Activated T-cell treated with anti-CD3 and anti-CD28 coated beads, Interleukin-2, amount 50 U/mL, for 72 hours (primary cell): ENCODE results near the gene DHRS12. TPM values are rescaled to one million over a fixed set of nuclear protein-coding genes. Genes with fewer than 3 reads are reported as not detected.

ENCODE experiments used
- ATAC-seq, 2 donors: fragments of 150-1000 bp; cut with Tn5 transposase; replicated peaks in 1 of 2; 2 replicates each; pipeline ENCODE4 v1.10.0; 2021; ENCODE audit warnings: moderate library complexity in 2 of 2, mild to moderate bottlenecking in 1 of 2
- DNase-seq, 2 donors: peaks; one replicate each; pipeline ENCODE4 v3.0.0; 2021 to 2022; ENCODE audit warnings: mixed read lengths in 1 of 2
- H3K27ac Mint-ChIP-seq: one replicate; pipeline ENCODE4 v1.8.0; 2022; ENCODE audit warnings: mild to moderate bottlenecking, moderate library complexity, mixed read lengths
- H3K27me3 Mint-ChIP-seq: one replicate; pipeline ENCODE4 v1.8.0; 2022; ENCODE audit warnings: low read depth, mixed read lengths
- H3K36me3 Mint-ChIP-seq, 2 donors: one replicate each; pipeline ENCODE4 v1.8.0; 2022; ENCODE audit warnings: mixed read lengths in 2 of 2, mild to moderate bottlenecking in 1 of 2; ENCODE audit not compliant: insufficient read depth in 2 of 2
- H3K4me1 Mint-ChIP-seq: one replicate; pipeline ENCODE4 v1.8.0; 2022; ENCODE audit warnings: low read depth, mixed read lengths
- H3K4me3 Mint-ChIP-seq, 2 donors: one replicate each; pipeline ENCODE4 v1.8.0; 2022; ENCODE audit warnings: mild to moderate bottlenecking in 2 of 2, mixed read lengths in 2 of 2, moderate library complexity in 2 of 2
- H3K9me3 Mint-ChIP-seq, 2 donors: one replicate each; pipeline ENCODE4 v1.8.0; 2022; ENCODE audit warnings: mixed read lengths in 2 of 2
- total RNA-seq, 2 donors: library from RNA; stranded (reverse); gene quantifications; one replicate each; pipeline ENCODE4 v1.2.3, GENCODE V29; 2022

Gene DHRS12
- total RNA-seq, 2 donors from 2014 or later: 8.0 to 8.5 TPM

- H3K4me3 Mint-ChIP-seq: peak overlapping the region; percentile 71 to 84
- ATAC-seq (no peak), DNase-seq (no peak)
- H3K4me1 Mint-ChIP-seq: peaks cover 99% of the 10 kb centered on the region
- no peaks in the 10 kb centered on the region for H3K9me3 Mint-ChIP-seq
- H3K36me3 Mint-ChIP-seq: no peaks in the 10 kb centered on the region
- no peak overlapping the region for H3K27ac Mint-ChIP-seq
- H3K27me3 Mint-ChIP-seq: no peaks in the 10 kb centered on the region
Observed at GRCh38 chr13:51823359-51823758, 19.4 kb upstream of the DHRS12 start.

- ATAC-seq: peak; percentile 49 to 59
- peak overlapping the region; percentile 71 to 84 for H3K4me3 Mint-ChIP-seq
- no peaks in the 10 kb centered on the region for H3K27me3 Mint-ChIP-seq
- H3K9me3 Mint-ChIP-seq: no peaks in the 10 kb centered on the region
- peak overlapping the region; percentile 18 for H3K27ac Mint-ChIP-seq
- H3K4me1 Mint-ChIP-seq: peaks cover 97% of the 10 kb centered on the region
- H3K36me3 Mint-ChIP-seq: no peaks in the 10 kb centered on the region
- peak in 1 of 2 donors; percentile 41 for DNase-seq
Observed at GRCh38 chr13:51822106-51822815, 18.3 kb upstream of the DHRS12 start.

GRCh38 chr13:51821606-51822005 lies 17.6 kb upstream of the DHRS12 start:
- H3K27me3 Mint-ChIP-seq: no peaks in the 10 kb centered on the region
- H3K36me3 Mint-ChIP-seq: no peaks in the 10 kb centered on the region
- ATAC-seq (peak in 1 of 2 donors; percentile 17), DNase-seq (no peak)
- H3K4me3 Mint-ChIP-seq: peak overlapping the region; percentile 71 to 84
- no peak overlapping the region for H3K27ac Mint-ChIP-seq
- peaks cover 97% of the 10 kb centered on the region for H3K4me1 Mint-ChIP-seq
- H3K9me3 Mint-ChIP-seq: no peaks in the 10 kb centered on the region

GRCh38 chr13:51820016-51820597 lies 16.1 kb upstream of the DHRS12 start:
- no peaks in the 10 kb centered on the region for H3K27me3 Mint-ChIP-seq
- peaks cover 92% of the 10 kb centered on the region for H3K4me1 Mint-ChIP-seq
- DNase-seq (no peak), ATAC-seq (no peak)
- H3K36me3 Mint-ChIP-seq: no peaks in the 10 kb centered on the region
- no peaks in the 10 kb centered on the region for H3K9me3 Mint-ChIP-seq
- peak overlapping the region; percentile 89 for H3K27ac Mint-ChIP-seq
- peak overlapping the region; percentile 71 to 84 for H3K4me3 Mint-ChIP-seq

GRCh38 chr13:51819544-51819943 lies 15.6 kb upstream of the DHRS12 start:
- Mint-ChIP-seq H3K9me3 (no peaks in the 10 kb centered on the region), H3K4me3 (peak overlapping the region; percentile 71 to 84), H3K27me3 (no peaks in the 10 kb centered on the region), H3K27ac (peak overlapping the region; percentile 89), H3K4me1 (peaks cover 93% of the 10 kb centered on the region), H3K36me3 (no peaks in the 10 kb centered on the region)
- ATAC-seq: no peak
- DNase-seq: no peak

GRCh38 chr13:51818781-51819511 lies 15.0 kb upstream of the DHRS12 start:
- no peaks in the 10 kb centered on the region for H3K36me3 Mint-ChIP-seq
- ATAC-seq: peak; percentile 44 to 56
- no peaks in the 10 kb centered on the region for H3K27me3 Mint-ChIP-seq
- H3K4me3 Mint-ChIP-seq: peak overlapping the region; percentile 71 to 84
- peak overlapping the region; percentile 89 for H3K27ac Mint-ChIP-seq
- DNase-seq: peak; percentile 55 to 59
- H3K9me3 Mint-ChIP-seq: no peaks in the 10 kb centered on the region
- H3K4me1 Mint-ChIP-seq: peaks cover 92% of the 10 kb centered on the region

- peaks cover 91% of the 10 kb centered on the region for H3K4me1 Mint-ChIP-seq
- peak overlapping the region; percentile 53 to 84 for H3K4me3 Mint-ChIP-seq
- DNase-seq (no peak), ATAC-seq (no peak)
- H3K9me3 Mint-ChIP-seq: no peaks in the 10 kb centered on the region
- peak overlapping the region; percentile 87 for H3K27ac Mint-ChIP-seq
- H3K36me3 Mint-ChIP-seq: no peaks in the 10 kb centered on the region
- no peaks in the 10 kb centered on the region for H3K27me3 Mint-ChIP-seq
Observed at GRCh38 chr13:51818276-51818675, 14.3 kb upstream of the DHRS12 start.

- no peaks in the 10 kb centered on the region for H3K27me3 Mint-ChIP-seq
- H3K27ac Mint-ChIP-seq: peak overlapping the region; percentile 36
- no peaks in the 10 kb centered on the region for H3K36me3 Mint-ChIP-seq
- DNase-seq (no peak), ATAC-seq (no peak)
- H3K4me1 Mint-ChIP-seq: peaks cover 91% of the 10 kb centered on the region
- no peaks in the 10 kb centered on the region for H3K9me3 Mint-ChIP-seq
- peak overlapping the region; percentile 53 to 84 for H3K4me3 Mint-ChIP-seq
Observed at GRCh38 chr13:51817717-51818116, 13.8 kb upstream of the DHRS12 start.

- H3K4me3 Mint-ChIP-seq: peak overlapping the region in 1 of 2 donors; percentile 7
- no peak overlapping the region for H3K27ac Mint-ChIP-seq
- ATAC-seq (no peak), DNase-seq (no peak)
- no peaks in the 10 kb centered on the region for H3K36me3 Mint-ChIP-seq
- no peaks in the 10 kb centered on the region for H3K9me3 Mint-ChIP-seq
- H3K4me1 Mint-ChIP-seq: peaks cover 91% of the 10 kb centered on the region
- H3K27me3 Mint-ChIP-seq: no peaks in the 10 kb centered on the region
Observed at GRCh38 chr13:51816604-51817249, 12.8 kb upstream of the DHRS12 start.

- H3K4me1 Mint-ChIP-seq: peaks cover 89% of the 10 kb centered on the region
Observed at GRCh38 chr13:51815848-51816247, 11.9 kb upstream of the DHRS12 start.

GRCh38 chr13:51814825-51815650 lies 11.1 kb upstream of the DHRS12 start:
- Mint-ChIP-seq H3K9me3 (no peaks in the 10 kb centered on the region), H3K27me3 (no peaks in the 10 kb centered on the region), H3K27ac (peak overlapping the region; percentile 90), H3K4me3 (peak overlapping the region; percentile 74 to 81), H3K4me1 (peaks cover 81% of the 10 kb centered on the region), H3K36me3 (no peaks in the 10 kb centered on the region)
- DNase-seq: peak; percentile 80 to 81
- peak; percentile 70 to 73 for ATAC-seq

More at GRCh38 chr13:51815848-51816247, 11.9 kb upstream of the DHRS12 start:
- Mint-ChIP-seq H3K9me3 (no peaks in the 10 kb centered on the region), H3K4me3 (peak overlapping the region; percentile 74 to 81), H3K27me3 (no peaks in the 10 kb centered on the region), H3K27ac (peak overlapping the region; percentile 51), H3K36me3 (no peaks in the 10 kb centered on the region)
- DNase-seq (no peak), ATAC-seq (no peak)

- ATAC-seq (no peak), DNase-seq (no peak)
- peaks cover 71% of the 10 kb centered on the region for H3K4me1 Mint-ChIP-seq
- no peaks in the 10 kb centered on the region for H3K27me3 Mint-ChIP-seq
- H3K9me3 Mint-ChIP-seq: no peaks in the 10 kb centered on the region
- H3K36me3 Mint-ChIP-seq: peaks cover 0 to 1% of the 10 kb centered on the region in 2 donors
- H3K4me3 Mint-ChIP-seq: no peak overlapping the region
- no peak overlapping the region for H3K27ac Mint-ChIP-seq
Observed at GRCh38 chr13:51814071-51814470, 10.1 kb upstream of the DHRS12 start.
